GM06990 (cell line): Measurements from ENCODE around the gene MSI1.
"Not testable (repeated sequence)": the region's sequence is repeated elsewhere in the genome, so short reads cannot be mapped to it uniquely, and the experiment has no call there.

ENCODE experiments used
- DNase-seq: peaks from one replicate; pipeline ENCODE4 v3.0.0-alpha.2; 2011; ENCODE audit not compliant: insufficient read length; ENCODE audit errors: extremely low read depth
- H3K27me3 ChIP-seq: replicated peaks from 2 replicates; pipeline ENCODE4 v1.6.0; 2011; ENCODE audit warnings: low read length; ENCODE audit not compliant: control insufficient read depth, insufficient read depth
- H3K36me3 ChIP-seq: 2 replicates; pipeline ENCODE4 v1.5.1; 2011; ENCODE audit warnings: low read length; ENCODE audit not compliant: control insufficient read depth, insufficient read depth
- H3K4me3 ChIP-seq: replicated peaks from 2 replicates; pipeline ENCODE4 v1.5.1; 2011; ENCODE audit warnings: low read depth, mild to moderate bottlenecking, control low read depth, low read length
- TF ChIP-seq, protein P1 (sequence below): IDR thresholded peaks from 2 replicates; pipeline ENCODE4 v1.5.1; 2011; ENCODE audit warnings: low read length, control low read depth, mild to moderate bottlenecking, inconsistent platforms; ENCODE audit not compliant: insufficient read depth, poor library complexity, severe bottlenecking

Gene MSI1

DNA sequence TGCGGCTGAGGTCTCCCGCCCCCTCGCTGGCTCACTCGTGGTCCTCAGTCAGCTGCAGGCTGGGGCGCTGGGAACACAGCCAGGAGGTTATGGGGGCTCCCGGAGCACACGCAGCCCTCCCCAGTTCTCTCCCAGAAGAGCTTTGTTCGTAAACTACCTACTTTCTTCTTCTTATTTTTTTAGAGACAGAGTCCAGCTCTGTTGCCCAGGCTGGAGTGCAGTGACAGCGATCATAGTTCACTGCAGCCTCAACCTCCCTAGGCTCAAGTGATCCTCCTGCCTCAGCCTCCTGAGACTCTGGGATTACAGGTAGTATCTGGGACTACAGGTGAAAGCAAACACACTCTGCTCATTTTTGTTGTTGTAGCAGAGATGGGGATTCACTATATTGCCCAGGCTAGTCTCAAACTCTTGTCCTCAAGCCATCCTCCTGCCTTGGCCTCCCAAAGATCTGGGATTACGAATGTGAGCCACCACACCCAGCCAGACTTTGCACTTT, 25.9 kb downstream of the MSI1 start:
- no peak overlapping the region for H3K4me3 ChIP-seq
- H3K36me3 ChIP-seq: no peaks in the 10 kb centered on the region
- TF ChIP-seq, protein P1, sequence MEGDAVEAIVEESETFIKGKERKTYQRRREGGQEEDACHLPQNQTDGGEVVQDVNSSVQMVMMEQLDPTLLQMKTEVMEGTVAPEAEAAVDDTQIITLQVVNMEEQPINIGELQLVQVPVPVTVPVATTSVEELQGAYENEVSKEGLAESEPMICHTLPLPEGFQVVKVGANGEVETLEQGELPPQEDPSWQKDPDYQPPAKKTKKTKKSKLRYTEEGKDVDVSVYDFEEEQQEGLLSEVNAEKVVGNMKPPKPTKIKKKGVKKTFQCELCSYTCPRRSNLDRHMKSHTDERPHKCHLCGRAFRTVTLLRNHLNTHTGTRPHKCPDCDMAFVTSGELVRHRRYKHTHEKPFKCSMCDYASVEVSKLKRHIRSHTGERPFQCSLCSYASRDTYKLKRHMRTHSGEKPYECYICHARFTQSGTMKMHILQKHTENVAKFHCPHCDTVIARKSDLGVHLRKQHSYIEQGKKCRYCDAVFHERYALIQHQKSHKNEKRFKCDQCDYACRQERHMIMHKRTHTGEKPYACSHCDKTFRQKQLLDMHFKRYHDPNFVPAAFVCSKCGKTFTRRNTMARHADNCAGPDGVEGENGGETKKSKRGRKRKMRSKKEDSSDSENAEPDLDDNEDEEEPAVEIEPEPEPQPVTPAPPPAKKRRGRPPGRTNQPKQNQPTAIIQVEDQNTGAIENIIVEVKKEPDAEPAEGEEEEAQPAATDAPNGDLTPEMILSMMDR: no peak
- no peak for DNase-seq
- H3K27me3 ChIP-seq: no peaks in the 10 kb centered on the region; the same call in 1 of the 2 replicates

DNA sequence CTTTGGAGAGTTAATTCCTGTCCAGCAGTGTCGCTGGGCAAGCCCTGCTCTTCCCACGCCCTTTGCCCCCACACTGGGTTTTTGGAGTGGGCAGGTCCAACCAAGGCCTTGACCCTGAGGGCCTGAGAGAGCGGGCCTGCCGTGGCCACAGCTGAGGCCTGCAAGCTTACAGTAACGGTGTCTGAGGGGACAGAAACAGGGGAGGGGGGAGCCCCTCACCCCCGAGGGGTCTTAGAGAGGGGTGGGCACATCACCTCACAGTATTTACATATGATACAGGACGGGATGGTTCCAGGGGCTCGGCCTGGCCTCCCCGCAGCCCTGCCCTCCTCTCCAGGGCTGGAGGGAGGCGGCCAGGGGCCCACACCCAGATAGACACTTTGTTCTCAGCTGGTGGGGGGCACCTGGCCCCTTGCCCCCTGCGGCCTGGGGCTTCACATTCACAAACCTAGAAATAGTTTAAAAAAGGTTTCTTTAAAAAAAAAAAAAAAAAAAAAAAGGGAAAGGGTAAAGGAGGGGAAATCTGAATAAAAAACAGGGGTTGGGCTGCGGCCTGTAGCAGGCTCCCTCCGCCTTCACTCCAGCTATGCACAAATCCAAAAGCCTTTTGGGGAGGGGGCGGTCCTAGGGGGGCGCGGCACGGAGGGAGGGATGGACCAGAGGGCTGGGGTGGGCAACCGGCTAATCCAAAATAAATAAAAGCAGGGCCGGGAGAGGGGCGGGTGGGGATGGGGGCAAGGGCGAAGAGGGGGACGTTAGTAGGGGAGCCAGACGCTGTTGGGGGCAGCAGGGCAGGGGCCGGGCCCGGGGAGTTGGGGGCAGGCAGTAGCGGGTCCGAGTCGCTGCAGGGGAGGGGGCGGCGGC, 26.6 kb downstream of the MSI1 start:
- H3K27me3 ChIP-seq: no peaks in the 10 kb centered on the region; the same call in 1 of the 2 replicates
- no peaks in the 10 kb centered on the region for H3K36me3 ChIP-seq
- DNase-seq: no peak
- no peak overlapping the region for H3K4me3 ChIP-seq
- TF ChIP-seq, protein P1: no peak

DNA sequence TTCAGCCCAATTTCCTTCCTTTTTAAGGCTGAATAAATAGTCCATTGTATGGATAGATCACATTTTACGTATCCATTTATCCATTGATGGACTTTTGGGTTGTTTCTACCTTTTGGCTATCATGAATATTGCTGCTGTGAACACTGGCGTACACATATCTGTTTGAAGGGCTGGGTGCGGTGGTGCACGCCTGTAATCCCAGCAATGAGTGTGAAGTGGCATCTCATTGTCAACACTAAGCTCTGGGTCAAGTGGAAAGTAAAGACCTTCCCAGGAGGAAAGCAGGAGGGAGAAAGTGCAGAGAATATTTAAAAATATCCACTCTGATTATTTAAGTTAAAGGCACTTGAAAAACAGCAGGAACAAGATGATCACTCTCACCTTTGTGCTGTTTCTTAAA, 29.7 kb downstream of the MSI1 start:
- Histone ChIP-seq H3K36me3 (no peaks in the 10 kb centered on the region), H3K27me3 (no peaks in the 10 kb centered on the region), H3K4me3 (no peak overlapping the region)
- TF ChIP-seq, protein P1: no peak
- no peak for DNase-seq

DNA sequence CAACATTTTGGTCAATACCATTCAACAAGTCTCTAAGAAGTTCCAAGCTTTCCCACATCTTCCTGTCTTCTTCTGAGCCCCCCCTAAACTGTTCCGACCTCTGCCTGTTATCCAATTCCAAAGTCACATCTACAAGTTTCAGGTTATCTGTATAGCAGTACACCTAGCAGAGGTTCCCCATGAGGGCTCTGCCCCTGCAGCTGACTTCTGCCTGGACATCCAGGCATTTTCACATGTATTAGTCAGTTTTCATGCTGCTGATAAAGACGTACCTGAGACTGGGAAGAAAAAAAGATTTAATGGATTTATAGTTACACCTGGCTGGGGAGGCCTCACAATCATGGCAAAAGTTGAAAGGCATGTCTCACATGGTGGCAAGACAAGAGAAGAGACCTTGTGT, 31.2 kb downstream of the MSI1 start:
- H3K27me3 ChIP-seq: no peaks in the 10 kb centered on the region
- TF ChIP-seq, protein P1: no peak
- DNase-seq: no peak

DNA sequence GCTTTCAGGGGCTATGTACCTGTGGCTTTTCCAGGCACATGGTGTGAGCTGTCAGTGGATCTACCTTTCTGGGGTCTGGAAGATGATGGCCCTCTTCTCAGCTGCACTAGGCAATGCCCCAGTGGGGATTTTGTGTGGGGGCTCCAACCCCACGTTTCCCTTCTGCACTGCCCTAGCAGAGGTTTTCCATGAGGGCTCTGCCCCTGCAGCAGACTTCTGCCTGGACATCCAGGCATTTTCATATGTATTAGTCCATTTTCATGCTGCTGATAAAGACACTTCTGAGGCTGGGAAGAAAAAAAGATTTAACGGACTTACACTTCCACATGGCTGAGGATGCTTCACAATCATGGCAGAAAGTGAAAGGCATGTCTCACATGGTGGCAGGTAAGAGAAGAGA, 32.6 kb downstream of the MSI1 start:
- H3K27me3 ChIP-seq, H3K36me3 ChIP-seq: not testable (repeated sequence)

More for the DNA sequence above, 31.2 kb downstream of the MSI1 start:
- no peaks in the 10 kb centered on the region for H3K36me3 ChIP-seq
- no peak overlapping the region for H3K4me3 ChIP-seq

DNA sequence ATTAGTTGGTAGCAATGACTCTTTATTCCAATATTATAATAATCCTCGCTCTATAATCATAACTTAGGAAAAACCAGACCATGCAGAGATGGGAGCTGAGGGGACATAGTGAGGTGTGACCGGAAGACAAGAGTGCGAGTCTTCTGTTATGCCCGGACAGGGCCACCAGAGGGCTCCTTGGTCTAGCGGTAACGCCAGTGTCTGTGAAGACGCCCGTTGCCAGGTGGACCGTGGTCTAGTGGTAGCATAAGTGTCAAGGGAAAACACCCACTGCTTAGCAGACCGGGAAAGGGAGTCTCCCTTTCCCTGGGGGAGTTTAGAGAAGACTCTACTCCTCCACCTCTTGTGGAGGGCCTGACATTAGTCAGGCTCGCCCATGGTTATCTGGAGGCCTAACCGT, 33.5 kb downstream of the MSI1 start:
- H3K27me3 ChIP-seq, H3K36me3 ChIP-seq, H3K4me3 ChIP-seq: not testable (repeated sequence)
- TF ChIP-seq, protein P1: peak; percentile 68
- DNase-seq: peak; percentile 19

More for the DNA sequence above, 32.6 kb downstream of the MSI1 start:
- not testable (repeated sequence) for DNase-seq, H3K4me3 ChIP-seq
